Epithelial cell of proximal tubule (primary cell): ENCODE data around the gene FBXL13. TPM values are rescaled to one million over a fixed set of nuclear protein-coding genes. Genes with fewer than 3 reads are reported as not detected.

ENCODE experiments used
- total RNA-seq: library from RNA; depleted of rRNA; stranded (reverse); fragments of >200 nt; gene quantifications from 2 replicates; pipeline ENCODE4 v1.2.3, GENCODE V29; 2015

FBXL13 gene
- total RNA-seq, 1 donor from 2014 or later = 1.6 TPM

Other genes with a start within 250 kb of the FBXL13 start
- 7.8 and 32.3 TPM in 2 replicates for gene LRRC17, start 161.8 kb downstream of the FBXL13 start, total RNA-seq
- 56.7 and 57.6 TPM in 2 replicates for gene ARMC10, start 344 bp upstream of the FBXL13 start, total RNA-seq
- 4.6 and 5.8 TPM in 2 replicates for gene NAPEPLD, start 74.3 kb upstream of the FBXL13 start, total RNA-seq
- 55.2 and 59.9 TPM in 2 replicates for gene PMPCB, start 222.6 kb upstream of the FBXL13 start, total RNA-seq